ENCODE data around the gene GPC6. TPM values are rescaled to one million over a fixed set of nuclear protein-coding genes. Genes with fewer than 3 reads are reported as not detected.

Gene GPC6
- total RNA-seq, 1 experiment from 2014 or later: 16.7 TPM

- DNase-seq (ENCODE audit: extremely low read depth, low read depth): no peak
These were observed 2.0 kb downstream of the GPC6 start for GRCh38 chr13:93228643-93228937.

GRCh38 chr13:93230261-93230855 is 3.8 kb downstream of the GPC6 start:
- DNase-seq (ENCODE audit: extremely low read depth, low read depth): no peak

- no peak for DNase-seq (ENCODE audit: extremely low read depth, low read depth)
These were observed 5.3 kb downstream of the GPC6 start for GRCh38 chr13:93231867-93232266.

- no peak for DNase-seq (ENCODE audit: extremely low read depth, low read depth)
These were observed 7.4 kb downstream of the GPC6 start for GRCh38 chr13:93233997-93234416.

GRCh38 chr13:93234459-93234858 is 7.9 kb downstream of the GPC6 start:
- no peak for DNase-seq (ENCODE audit: extremely low read depth, low read depth)

GRCh38 chr13:93235258-93236015 is 8.8 kb downstream of the GPC6 start:
- DNase-seq (ENCODE audit: extremely low read depth, low read depth): no peak

- DNase-seq (ENCODE audit: extremely low read depth, low read depth): no peak
These were observed 12.1 kb downstream of the GPC6 start for GRCh38 chr13:93238711-93239110.

- DNase-seq (ENCODE audit: extremely low read depth, low read depth): no peak
These were observed 16.9 kb downstream of the GPC6 start for GRCh38 chr13:93243375-93244063.

- no peak for DNase-seq (ENCODE audit: extremely low read depth, low read depth)
These were observed 17.7 kb downstream of the GPC6 start for GRCh38 chr13:93244141-93244917.

GRCh38 chr13:93244918-93245280 is 18.3 kb downstream of the GPC6 start:
- DNase-seq (ENCODE audit: extremely low read depth, low read depth): no peak

- DNase-seq (ENCODE audit: extremely low read depth, low read depth): no peak
These were observed 19.5 kb downstream of the GPC6 start for GRCh38 chr13:93246069-93246468.

- peak; percentile 78 for DNase-seq (ENCODE audit: extremely low read depth, low read depth)
These were observed 22.0 kb downstream of the GPC6 start for GRCh38 chr13:93248627-93249047.

- no peak for DNase-seq (ENCODE audit: extremely low read depth, low read depth)
These were observed 23.0 kb downstream of the GPC6 start for GRCh38 chr13:93249364-93250306.

GRCh38 chr13:93254775-93255174 is 28.2 kb downstream of the GPC6 start:
- DNase-seq (ENCODE audit: extremely low read depth, low read depth): no peak

- DNase-seq (ENCODE audit: extremely low read depth, low read depth): no peak
These were observed 30.4 kb downstream of the GPC6 start for GRCh38 chr13:93256998-93257397.

- no peak for DNase-seq (ENCODE audit: extremely low read depth, low read depth)
These were observed 33.0 kb downstream of the GPC6 start for GRCh38 chr13:93259527-93260080.

GRCh38 chr13:93260591-93260990 is 34.0 kb downstream of the GPC6 start:
- no peak for DNase-seq (ENCODE audit: extremely low read depth, low read depth)

GRCh38 chr13:93262729-93263345 is 36.2 kb downstream of the GPC6 start:
- no peak for DNase-seq (ENCODE audit: extremely low read depth, low read depth)

GRCh38 chr13:93264876-93265275 is 38.3 kb downstream of the GPC6 start:
- DNase-seq (ENCODE audit: extremely low read depth, low read depth): no peak

Data from NCI-H460 (cell line).